Lower leg skin (tissue), 4 donors: ENCODE data around the gene ADGRV1. TPM values are rescaled to one million over a fixed set of nuclear protein-coding genes. Genes with fewer than 3 reads are reported as not detected.

Source experiments
- DNase-seq, 2 donors: peaks; one replicate each; pipeline ENCODE4 v3.0.0-alpha.2; 2019; ENCODE audit warnings: low spot score in 2 of 2
- H3K4me3 ChIP-seq: fragments of 200-600 bp; sonication (generic); 2 replicates; pipeline ENCODE4 v1.5.1; 2017; ENCODE audit warnings: mild to moderate bottlenecking, low read depth; ENCODE audit not compliant: poor library complexity, severe bottlenecking
- CTCF ChIP-seq, 3 donors: fragments of 450-650 bp; IDR thresholded peaks; one replicate each; pipeline ENCODE4 v1.5.1; 2016; ENCODE audit warnings: antibody characterized with exemption in 3 of 3, mild to moderate bottlenecking in 3 of 3, moderate library complexity in 2 of 3
- POLR2A ChIP-seq, 2 donors: fragments of 450-650 bp; IDR thresholded peaks; one replicate each; pipeline ENCODE4 v1.6.1; 2016 to 2017; ENCODE audit warnings: antibody characterized with exemption in 2 of 2, mild to moderate bottlenecking in 1 of 2, moderate library complexity in 1 of 2
- WGBS, 2 donors: methylation state at CpG; one replicate each; pipeline ENCODE4 v1.1.5; 2018; 5-methylcytosine and 5-hydroxymethylcytosine counted together
- intact Hi-C: fragments of 100-400 bp; cut with DNase I; formaldehyde crosslinking; loops from one replicate; pipeline ENCODE4 v1.15.0; 2023; ENCODE audit warnings: low total_unique reads
- total RNA-seq, 4 donors: library from RNA; depleted of rRNA; stranded (reverse); fragments of >200 nt; gene quantifications; one replicate each; pipeline ENCODE4 v1.1.0, GENCODE V29; 2016

The ADGRV1 gene
- total RNA-seq, 4 donors from 2014 or later: 1.2 to 4.0 (median 2.7) TPM

DNA sequence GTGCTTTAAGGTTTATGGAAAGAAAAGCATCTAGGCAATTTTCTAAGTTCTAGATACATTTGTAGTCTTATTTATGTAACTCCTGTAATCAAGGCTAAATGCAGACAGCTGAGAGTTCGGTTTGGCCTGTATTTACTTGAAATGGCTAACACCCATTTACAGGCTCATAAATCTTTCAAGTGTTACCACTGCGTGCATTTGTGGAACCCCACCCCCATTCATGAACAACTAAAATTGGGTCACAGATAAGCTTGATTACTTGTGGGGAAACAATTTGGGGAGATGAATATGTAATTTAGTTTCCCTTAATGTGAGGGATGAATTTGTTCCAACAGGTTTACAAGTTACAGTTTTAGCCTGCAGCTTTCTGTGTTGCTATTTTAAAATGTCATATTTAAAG lies 463.9 kb downstream of the ADGRV1 start:
- WGBS, 2 donors: 23 to 33% methylated on average over 2 of the region's 2 CpGs
- no peak overlapping the region for H3K4me3 ChIP-seq
- TF ChIP-seq POLR2A (IDR thresholded peaks at IDR 0.05): no peak
- TF ChIP-seq CTCF (IDR thresholded peaks at IDR 0.05): no peak
- intact Hi-C loops: no loop called here
- DNase-seq: no peak

- 53 to 61% methylated on average over 2 of the region's 2 CpGs for WGBS, 2 donors
- H3K4me3 ChIP-seq: no peak overlapping the region
- no peak for TF ChIP-seq POLR2A (IDR thresholded peaks at IDR 0.05)
- TF ChIP-seq CTCF (IDR thresholded peaks at IDR 0.05): no peak
- intact Hi-C loops: no loop called here
- DNase-seq: no peak
Observed at GRCh38 chr5:91024206-91024605, 465.6 kb downstream of the ADGRV1 start.

DNA sequence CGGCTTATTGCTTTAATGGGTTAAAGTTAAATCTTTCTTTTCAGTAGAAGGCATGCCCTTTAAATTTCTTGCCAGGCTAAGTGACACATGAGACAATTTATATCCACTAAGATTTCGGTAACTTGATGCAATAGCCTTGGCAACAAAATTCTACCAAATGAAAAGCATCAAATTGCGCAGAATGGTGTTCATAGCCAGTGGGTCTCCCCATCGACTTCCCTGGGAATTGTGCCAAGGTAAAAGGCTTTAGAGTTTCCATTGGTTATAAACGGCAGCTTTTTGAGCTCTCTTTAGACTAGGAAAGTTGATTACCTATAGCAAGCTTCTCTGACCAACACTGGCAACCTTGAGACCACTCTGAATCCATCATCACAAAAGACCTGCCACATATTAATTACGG lies 466.1 kb downstream of the ADGRV1 start:
- WGBS, 2 donors: 42 to 46% methylated on average over 6 of the region's 6 CpGs
- TF ChIP-seq CTCF (IDR thresholded peaks at IDR 0.05) (no peak), POLR2A (IDR thresholded peaks at IDR 0.05) (no peak)
- DNase-seq: no peak
- no peak overlapping the region for H3K4me3 ChIP-seq
- intact Hi-C loops: no loop called here

DNA sequence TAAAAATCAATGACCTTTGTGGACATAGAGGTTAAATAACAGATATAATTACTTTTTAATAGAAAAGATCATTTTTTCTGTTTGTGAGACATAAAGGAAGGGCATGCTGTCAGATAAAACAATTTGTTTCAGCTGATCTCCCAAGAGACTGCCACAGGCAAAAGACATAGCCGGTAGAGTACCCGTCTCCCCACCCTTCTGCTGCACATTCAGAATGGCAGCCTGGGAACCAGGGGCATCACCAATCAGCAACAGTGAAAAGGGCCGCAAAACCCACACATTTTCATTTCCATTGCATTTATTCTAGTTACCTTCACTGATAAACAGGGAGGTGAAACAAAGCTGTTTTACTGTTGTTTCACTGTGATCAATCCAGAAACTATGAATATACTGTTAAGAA lies 466.9 kb downstream of the ADGRV1 start:
- H3K4me3 ChIP-seq: no peak overlapping the region
- no peak for DNase-seq
- 62 to 64% methylated on average over 3 of the region's 3 CpGs for WGBS, 2 donors
- no peak for TF ChIP-seq POLR2A (IDR thresholded peaks at IDR 0.05)
- TF ChIP-seq CTCF (IDR thresholded peaks at IDR 0.05): no peak
- intact Hi-C loops: no loop called here

- no peak for DNase-seq
- intact Hi-C loops: no loop called here
- TF ChIP-seq POLR2A (IDR thresholded peaks at IDR 0.05) (no peak), CTCF (IDR thresholded peaks at IDR 0.05) (no peak)
- no peak overlapping the region for H3K4me3 ChIP-seq
- 93% methylated on average over 2 of the region's 2 CpGs for WGBS, 2 donors
Observed at GRCh38 chr5:91025956-91026355, 467.4 kb downstream of the ADGRV1 start.

DNA sequence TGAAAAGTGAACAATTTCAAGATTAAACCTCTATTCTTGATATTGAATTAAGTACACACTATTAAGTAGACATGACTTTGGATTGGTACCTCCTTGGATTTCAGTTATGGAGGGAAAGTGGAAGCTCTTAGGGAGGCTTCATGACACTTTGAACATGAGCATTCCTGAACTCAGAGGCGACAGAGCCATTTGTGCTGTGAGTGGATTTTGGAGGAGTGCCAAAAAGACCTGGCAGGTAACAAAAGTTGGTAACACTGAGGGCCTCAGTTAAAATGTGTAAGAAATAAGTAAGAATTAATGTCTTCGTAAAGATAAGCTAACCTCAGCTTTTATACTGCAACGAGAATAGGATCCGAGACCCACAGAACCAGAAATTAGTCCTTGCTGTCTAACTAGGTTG lies 467.9 kb downstream of the ADGRV1 start:
- no peak for DNase-seq
- no peak overlapping the region for H3K4me3 ChIP-seq
- no peak for TF ChIP-seq POLR2A (IDR thresholded peaks at IDR 0.05)
- no peak for TF ChIP-seq CTCF (IDR thresholded peaks at IDR 0.05)
- intact Hi-C loops: no loop called here
- WGBS, 2 donors: 80 to 81% methylated on average over 4 of the region's 4 CpGs
